NCI-H128 (cell line): ENCODE data around the gene DNAJC22.
"Not testable (repeated sequence)": the region's sequence is repeated elsewhere in the genome, so short reads cannot be mapped to it uniquely, and the experiment has no call there.

Experiments
- DNase-seq: peaks from one replicate; lab custom pipeline; 2025; ENCODE audit not compliant: unreplicated experiment; lab: John Stamatoyannopoulos, UW

DNAJC22 gene

GRCh38 chr12:49331380-49332222 is 15.1 kb upstream of the DNAJC22 start:
- no peak for DNase-seq

DNA sequence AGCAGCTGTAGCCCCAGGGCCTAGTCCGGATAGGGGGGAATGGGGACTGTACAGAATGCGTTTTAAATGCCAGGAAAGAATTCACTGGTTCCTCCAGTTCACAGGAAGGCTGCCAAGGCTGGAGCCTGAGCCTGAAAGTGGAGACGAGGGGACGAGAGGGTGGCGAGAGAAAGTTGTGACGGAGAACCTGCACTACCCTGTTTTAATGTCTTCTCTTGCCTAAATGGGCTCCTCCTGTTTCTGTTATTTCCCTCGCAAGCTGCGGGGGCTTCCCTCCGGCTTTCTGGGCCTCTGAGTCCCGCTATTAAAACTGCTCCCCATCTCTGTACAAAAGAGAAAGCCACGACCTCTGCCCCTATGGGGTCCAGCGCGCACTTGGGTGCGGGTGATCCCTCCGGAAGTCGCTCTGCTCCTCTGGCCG is 14.2 kb upstream of the DNAJC22 start:
- no peak for DNase-seq

DNA sequence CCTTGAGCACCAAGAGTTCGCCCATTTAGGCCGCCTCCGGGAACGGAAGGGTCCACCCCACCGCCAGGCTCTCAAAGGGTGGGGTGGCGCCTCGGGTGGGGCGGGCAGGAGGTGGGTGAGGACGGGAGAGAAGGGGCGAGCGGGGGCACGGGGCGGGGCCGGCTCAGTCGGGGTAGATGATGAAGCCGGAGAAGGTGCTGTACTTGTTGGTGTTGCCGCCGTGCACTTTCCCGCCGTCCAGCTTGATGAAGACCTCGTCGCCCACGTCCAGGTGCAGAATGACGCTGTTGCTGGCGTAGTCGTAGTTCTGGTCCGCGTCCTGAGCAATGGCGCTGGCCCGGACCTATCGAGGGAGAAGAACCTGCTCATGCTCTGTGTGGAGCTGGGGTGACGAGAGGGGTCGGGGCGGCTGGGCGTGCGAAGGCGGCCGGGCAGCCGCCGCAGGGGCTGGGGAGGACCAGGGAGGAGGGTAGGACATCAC is 13.8 kb upstream of the DNAJC22 start:
- no peak for DNase-seq

- not testable (repeated sequence) for DNase-seq
Observed at GRCh38 chr12:49333778-49334177, 12.9 kb upstream of the DNAJC22 start.

GRCh38 chr12:49334226-49334625 is 12.5 kb upstream of the DNAJC22 start:
- DNase-seq = no peak

GRCh38 chr12:49334681-49335080 is 12.0 kb upstream of the DNAJC22 start:
- DNase-seq = no peak

GRCh38 chr12:49335118-49335954 is 11.4 kb upstream of the DNAJC22 start:
- no peak for DNase-seq

- no peak for DNase-seq
Observed at GRCh38 chr12:49335955-49336644, 10.6 kb upstream of the DNAJC22 start.

DNA sequence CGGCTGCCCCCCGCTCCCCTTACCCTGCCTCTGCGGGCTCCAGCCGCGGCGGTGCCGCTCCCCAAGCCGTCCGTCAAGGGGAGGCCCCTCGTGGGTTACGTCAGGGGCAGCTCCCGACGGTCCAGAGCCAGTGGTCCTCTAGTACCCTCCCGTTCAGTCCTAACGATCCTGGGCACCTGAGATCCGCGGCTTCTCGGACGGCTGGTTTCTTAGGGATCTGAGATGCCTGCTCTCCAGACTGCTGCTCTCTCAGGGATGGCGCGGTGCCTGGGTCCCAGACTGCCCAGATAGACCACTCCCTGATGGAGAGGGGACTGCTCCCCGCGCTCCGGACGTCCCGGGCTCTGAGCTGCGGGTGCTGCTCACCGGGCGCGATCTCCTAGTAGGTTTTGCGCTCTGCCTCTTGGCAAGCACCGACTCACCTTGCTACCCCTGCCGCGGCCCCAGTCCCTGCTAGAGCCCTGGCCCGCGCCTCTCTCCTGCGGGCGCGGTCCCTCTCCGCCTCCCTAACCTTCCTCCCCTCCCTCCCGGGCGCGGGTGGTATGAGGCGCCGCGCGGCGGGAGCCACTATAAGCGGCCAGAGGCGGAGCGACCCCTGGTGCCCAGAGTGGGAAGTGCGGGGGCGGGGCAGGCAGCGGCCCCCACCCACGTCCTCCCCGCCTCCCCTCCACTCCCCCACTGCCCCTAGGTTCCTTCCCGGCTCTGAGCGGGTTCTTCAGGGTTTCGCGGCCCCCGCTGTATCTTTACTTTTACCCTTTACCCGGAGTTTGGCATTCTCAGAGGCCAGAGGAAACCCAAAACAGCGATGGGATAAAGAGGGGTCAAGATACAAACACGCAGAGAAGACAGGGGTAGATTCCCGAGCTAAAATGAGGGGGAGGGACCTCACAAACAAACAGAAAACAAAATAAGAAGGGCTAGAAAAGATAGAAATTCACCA is 9.8 kb upstream of the DNAJC22 start, which contains the start of gene C1QL4:
TSS of gene C1QL4 (minus strand) at position 544 of the 940 bp plus-strand sequence. CDS start 711 bp downstream, outside the sequence.
- DNase-seq = peak; percentile 67

- DNase-seq = no peak
Observed at GRCh38 chr12:49338830-49339463, 7.7 kb upstream of the DNAJC22 start.

GRCh38 chr12:49339464-49339861 is 7.2 kb upstream of the DNAJC22 start:
- DNase-seq = no peak

DNA sequence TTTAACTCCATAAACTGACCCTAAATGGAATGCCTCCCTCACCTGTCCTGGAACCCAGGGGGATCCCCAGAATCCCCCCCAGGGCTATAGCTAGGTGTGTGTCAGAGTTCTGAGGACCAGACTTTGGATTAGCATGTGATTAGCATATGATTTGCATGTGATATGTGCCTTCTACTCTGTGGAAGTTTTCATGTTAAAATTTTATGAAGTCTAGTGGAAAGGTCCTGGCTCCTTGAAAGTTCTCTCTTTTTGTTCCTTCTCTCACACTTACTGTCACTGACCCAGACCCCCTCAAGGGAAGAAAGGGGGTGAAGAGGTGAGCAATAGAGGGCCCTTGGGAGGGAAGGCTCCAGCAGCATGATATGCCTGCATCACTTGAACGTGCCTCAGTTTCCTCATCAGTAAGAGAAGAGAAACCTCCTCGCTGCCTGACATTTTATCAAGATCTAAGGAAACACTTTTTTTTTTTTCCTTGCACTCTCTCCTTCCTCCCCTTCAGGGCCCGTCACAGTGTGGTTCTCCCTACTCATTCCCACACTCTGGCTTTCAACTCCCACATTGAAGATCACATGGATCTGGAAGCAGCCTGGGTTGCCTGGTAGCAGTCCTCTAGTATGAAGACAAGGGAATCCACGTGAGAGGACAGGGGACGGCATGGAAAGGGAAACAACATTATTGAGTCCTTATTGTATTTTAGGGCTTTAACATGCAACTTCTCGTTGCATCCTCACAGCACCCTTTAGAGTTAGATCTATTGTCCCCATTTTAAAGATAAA is 6.4 kb upstream of the DNAJC22 start:
- no peak for DNase-seq

GRCh38 chr12:49340971-49341776 is 5.5 kb upstream of the DNAJC22 start:
- no peak for DNase-seq

DNA sequence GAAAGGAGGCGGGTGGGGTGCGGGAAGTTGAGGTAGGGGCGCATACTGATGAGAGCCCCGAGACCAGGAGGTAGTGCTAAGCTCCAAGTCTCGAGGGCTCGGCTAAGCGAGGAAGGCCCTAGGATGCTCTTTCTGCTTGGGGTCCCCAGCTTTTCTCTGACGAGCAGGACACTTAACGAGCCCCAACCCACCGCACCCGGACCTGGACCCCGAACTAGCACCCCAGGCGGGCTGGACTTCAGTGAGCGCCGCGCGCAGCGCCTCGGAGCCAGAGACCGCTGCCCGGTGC is 5.0 kb upstream of the DNAJC22 start:
- no peak for DNase-seq

- DNase-seq = peak; percentile 84
Observed at GRCh38 chr12:49342066-49342913, 4.4 kb upstream of the DNAJC22 start.

- no peak for DNase-seq
Observed at GRCh38 chr12:49342914-49343731, 3.6 kb upstream of the DNAJC22 start.
